Activated CD8-positive, alpha-beta T cell treated with anti-CD3 and anti-CD28 coated beads for 36 hours (primary cell): ENCODE measurements around the gene GPRIN2. TPM values are rescaled to one million over a fixed set of nuclear protein-coding genes. Genes with fewer than 3 reads are reported as not detected.

Experiments used
- ATAC-seq: fragments of 200-7000 bp; cut with Tn5 transposase; one replicate; pipeline ENCODE4 v1.10.0; 2021; ENCODE audit warnings: mild to moderate bottlenecking, moderate library complexity
- CTCF ChIA-PET: fragments of 350-600 bp; sonication (Branson Sonifier 250); formaldehyde crosslinking; loops from one replicate; lab custom pipeline; 2021; ENCODE audit warnings: antibody characterized with exemption; lab: Charles Lee
- POLR2A ChIA-PET: fragments of 350-600 bp; sonication (Branson Sonifier 250); formaldehyde crosslinking; loops from one replicate; lab custom pipeline; 2021; ENCODE audit warnings: antibody characterized with exemption; lab: Charles Lee
- DNase-seq: peaks from one replicate; pipeline ENCODE4 v3.0.0-alpha.2; 2020
- H3K27ac Mint-ChIP-seq: one replicate; pipeline ENCODE4 v1.8.0; 2021; ENCODE audit warnings: mild to moderate bottlenecking, mixed read lengths
- H3K27me3 Mint-ChIP-seq: one replicate; pipeline ENCODE4 v1.8.0; 2021; ENCODE audit warnings: mixed read lengths
- H3K36me3 Mint-ChIP-seq: one replicate; pipeline ENCODE4 v1.8.0; 2021; ENCODE audit warnings: low read depth, mixed read lengths
- H3K4me1 Mint-ChIP-seq: one replicate; pipeline ENCODE4 v1.8.0; 2021; ENCODE audit warnings: low read depth, mixed read lengths
- H3K4me3 Mint-ChIP-seq: one replicate; pipeline ENCODE4 v1.8.0; 2021; ENCODE audit warnings: mild to moderate bottlenecking, moderate library complexity, mixed read lengths
- H3K9me3 Mint-ChIP-seq: one replicate; pipeline ENCODE4 v1.8.0; 2021; ENCODE audit warnings: mixed read lengths
- CTCF ChIP-seq: fragments of 200-600 bp; IDR thresholded peaks from one replicate; pipeline ENCODE4 v1.8.0; 2022; ENCODE audit warnings: antibody characterized with exemption, mild to moderate bottlenecking
- intact Hi-C: fragments of 100-400 bp; cut with micrococcal nuclease; formaldehyde crosslinking; loops from one replicate; pipeline ENCODE4 v1.10.0; 2022
- total RNA-seq, 2 experiments: library from RNA; stranded (reverse); gene quantifications; one replicate each; pipeline ENCODE4 v1.2.3, GENCODE V29; 2021

The GPRIN2 gene
- total RNA-seq, 2 experiments from 2014 or later: not detected

GRCh38 chr10:46544989-46545791 lies 11.3 kb downstream of the GPRIN2 start:
- Mint-ChIP-seq H3K27ac (no peak overlapping the region), H3K4me3 (no peak overlapping the region), H3K9me3 (no peaks in the 10 kb centered on the region), H3K27me3 (peaks cover 20% of the 10 kb centered on the region), H3K4me1 (no peaks in the 10 kb centered on the region), H3K36me3 (no peaks in the 10 kb centered on the region)
- TF ChIP-seq CTCF: peak; percentile 43
- ChIA-PET CTCF (interaction anchor here (1.2 to 2.4 kb wide), 4 partner anchors 9 to 316 kb away, joined by 3 to 6 read pairs (median 4); no protein-coding TSS in a partner anchor), POLR2A (no interaction called here)
- peak; percentile 17 for DNase-seq
- ATAC-seq: peak; percentile 53
- intact Hi-C loops: no loop called here

GRCh38 chr10:46543466-46544377 lies 12.7 kb downstream of the GPRIN2 start:
- POLR2A ChIA-PET: no interaction called here
- intact Hi-C loops: no loop called here

GRCh38 chr10:46542567-46543465 lies 13.6 kb downstream of the GPRIN2 start:
- Mint-ChIP-seq H3K36me3 (no peaks in the 10 kb centered on the region), H3K27me3 (peaks cover 31% of the 10 kb centered on the region)
- POLR2A ChIA-PET: no interaction called here

More at GRCh38 chr10:46543466-46544377, 12.7 kb downstream of the GPRIN2 start:
- TF ChIP-seq CTCF: no peak
- no peaks in the 10 kb centered on the region for H3K9me3 Mint-ChIP-seq
- CTCF ChIA-PET: interaction anchor here (1.4 to 2.4 kb wide), 4 partner anchors 12 to 315 kb away, joined by 3 to 6 read pairs (median 4); no protein-coding TSS in a partner anchor
- peak; percentile 0 for DNase-seq
- no peaks in the 10 kb centered on the region for H3K36me3 Mint-ChIP-seq
- H3K27ac Mint-ChIP-seq: no peak overlapping the region
- peaks cover 26% of the 10 kb centered on the region for H3K27me3 Mint-ChIP-seq
- no peaks in the 10 kb centered on the region for H3K4me1 Mint-ChIP-seq
- H3K4me3 Mint-ChIP-seq: no peak overlapping the region
- ATAC-seq: no peak

More at GRCh38 chr10:46542567-46543465, 13.6 kb downstream of the GPRIN2 start:
- intact Hi-C loops: no loop called here
- Mint-ChIP-seq H3K4me3 (no peak overlapping the region), H3K27ac (no peak overlapping the region), H3K9me3 (no peaks in the 10 kb centered on the region), H3K4me1 (no peaks in the 10 kb centered on the region)
- no peak for TF ChIP-seq CTCF
- CTCF ChIA-PET: interaction anchor here (1.4 kb wide), 1 partner anchor 23 kb away, joined by 3 read pairs; no protein-coding TSS in a partner anchor
- ATAC-seq (no peak), DNase-seq (peak; percentile 1)
